ENCODE measurements around the gene KREMEN2.

DNA sequence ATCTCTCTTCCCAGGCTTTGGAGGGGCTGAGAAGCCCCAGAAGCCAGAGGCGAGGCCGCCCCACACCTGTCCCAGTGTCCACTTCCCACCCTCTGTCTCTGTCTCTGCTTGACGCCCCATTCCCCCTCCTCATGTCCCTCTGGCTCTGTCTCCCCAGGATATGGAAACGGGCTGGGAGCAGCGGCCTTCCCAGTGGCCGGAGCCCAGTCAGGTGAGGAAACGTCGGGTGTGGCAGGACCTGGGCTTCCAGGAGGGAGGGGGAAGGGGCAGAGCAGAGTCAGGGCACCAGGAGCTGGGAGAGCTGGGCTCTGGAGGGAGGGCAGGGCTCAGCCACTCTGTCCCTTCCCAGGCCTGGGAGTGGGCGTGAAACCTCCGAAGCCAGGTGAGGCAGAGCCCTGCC, 26.8 kb downstream of the KREMEN2 start:
- TF ChIP-seq TAF1 (IDR thresholded peaks at IDR 0.05; ENCODE audit: low read depth, low read length), result no peak
- TF ChIP-seq POLR2AphosphoS5 (IDR thresholded peaks at IDR 0.05; ENCODE audit: low read depth, low read length), result no peak
- no peak for TF ChIP-seq POLR2A (IDR thresholded peaks at IDR 0.05; ENCODE audit: low read depth, low read length)
- no peak for TF ChIP-seq SPI1 (IDR thresholded peaks at IDR 0.05; ENCODE audit: low read depth, low read length)

All from GM12891 (cell line).